T47D (cell line): Measurements from ENCODE around the gene KIF3C.
"Not testable (repeated sequence)": the region's sequence is repeated elsewhere in the genome, so short reads cannot be mapped to it uniquely, and the experiment has no call there.

Source experiments
- DNase-seq, 2 experiments: peaks; one replicate each; pipeline versions ENCODE4 v3.0.0 to v3.0.0-alpha.2; 2011 to 2012; ENCODE audit warnings: low read depth in 1 of 2, low spot score in 1 of 2
- JUND ChIP-seq: IDR thresholded peaks from 2 replicates; pipeline ENCODE4 v1.6.1; 2012; ENCODE audit warnings: low read depth
- in situ Hi-C: cut with HindIII; loops from 2 replicates; pipeline ENCODE4 v1.10.0; 2016; ENCODE audit warnings: low sequenced_read_pairs, low pct_unique_long_range_greater_than_20kb

The KIF3C gene

DNA sequence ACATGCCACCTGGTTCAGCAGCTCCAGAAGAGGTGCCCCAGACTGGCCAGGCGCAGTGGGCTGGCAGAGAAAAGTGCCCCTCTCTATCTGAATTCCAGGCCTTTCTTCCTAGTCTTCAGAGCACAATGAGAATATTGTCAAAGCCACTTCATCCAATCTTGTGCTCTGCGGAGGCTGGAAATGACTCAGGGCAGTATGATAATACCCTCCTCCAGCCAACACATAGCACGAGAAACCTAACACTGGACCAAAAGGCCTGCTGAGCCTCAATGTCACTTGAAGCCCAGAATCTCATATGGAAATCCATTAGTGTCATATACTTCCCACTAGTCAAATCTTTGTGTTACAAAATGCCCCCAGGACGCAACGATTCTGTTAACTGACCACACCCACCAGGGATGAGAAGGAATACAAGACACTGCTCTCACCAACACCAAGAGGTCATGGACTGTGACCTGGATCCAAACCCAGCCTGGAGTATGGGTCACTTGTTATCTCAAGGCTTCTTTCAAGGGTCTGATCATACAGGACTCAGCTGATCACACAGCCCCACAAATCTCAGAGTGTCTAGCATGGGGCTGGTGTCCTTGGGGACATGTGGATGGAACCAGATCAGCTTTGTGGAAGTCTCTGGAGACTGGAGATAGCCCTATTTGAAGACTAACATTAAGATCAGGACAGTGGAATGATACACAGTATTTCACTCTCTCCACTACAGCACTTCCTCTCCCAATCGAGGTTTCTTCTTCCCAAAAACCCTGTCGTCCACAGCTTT lies 10.1 kb downstream of the KIF3C start:
- DNase-seq = no peak
- in situ Hi-C loops = no loop called here
- TF ChIP-seq JUND = no peak

DNA sequence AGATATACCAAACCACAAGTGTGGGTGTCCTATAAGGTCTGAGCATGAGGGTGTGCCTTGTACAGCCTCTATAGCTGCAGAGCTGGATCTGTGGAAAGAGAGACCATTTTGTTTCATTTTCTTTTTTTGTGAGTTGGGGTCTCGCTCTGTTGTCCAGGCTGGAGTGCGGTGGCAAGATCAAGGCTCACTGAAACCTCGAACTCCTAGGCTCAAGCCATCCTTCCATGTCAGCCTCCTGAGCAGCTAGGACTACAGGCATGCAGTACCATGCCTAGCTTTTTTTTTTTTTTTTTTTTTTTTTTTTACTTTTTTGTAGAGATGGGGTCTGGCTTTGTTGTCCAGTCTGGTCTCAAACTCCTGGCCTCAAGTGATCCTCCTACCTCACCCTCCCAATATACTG lies 10.7 kb downstream of the KIF3C start:
- in situ Hi-C loops = no loop called here

GRCh38 chr2:25966531-25967270 lies 15.6 kb downstream of the KIF3C start:
- in situ Hi-C loops = no loop called here
- TF ChIP-seq JUND = no peak
- DNase-seq = peak in 1 of 2 experiments; percentile 68

More for the DNA sequence above, 10.7 kb downstream of the KIF3C start:
- no peak for TF ChIP-seq JUND
- DNase-seq = no peak

GRCh38 chr2:25964891-25965290 lies 17.4 kb downstream of the KIF3C start:
- no peak for TF ChIP-seq JUND
- in situ Hi-C loops = no loop called here
- DNase-seq = no peak

DNA sequence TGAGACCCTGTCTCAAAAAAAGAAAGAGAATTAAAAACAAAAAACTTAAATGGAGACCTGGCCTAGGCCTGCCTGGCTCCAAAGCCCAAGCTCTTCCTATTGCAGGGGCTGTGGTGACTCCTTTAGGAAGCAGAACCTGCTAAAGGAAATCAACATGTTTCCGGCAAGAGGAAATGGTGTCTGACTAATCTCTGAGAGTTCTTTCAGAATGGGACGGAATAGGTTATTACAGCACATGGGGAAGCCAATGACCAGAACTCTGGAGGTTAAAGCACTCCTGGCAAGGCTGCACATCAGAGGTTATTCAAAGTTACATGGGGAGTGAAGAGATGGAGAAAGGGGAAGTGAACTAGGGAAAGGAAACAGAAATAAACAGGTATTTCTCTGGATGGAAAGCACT lies 21.4 kb downstream of the KIF3C start:
- no peak for TF ChIP-seq JUND
- no peak for DNase-seq
- in situ Hi-C loops = no loop called here

DNA sequence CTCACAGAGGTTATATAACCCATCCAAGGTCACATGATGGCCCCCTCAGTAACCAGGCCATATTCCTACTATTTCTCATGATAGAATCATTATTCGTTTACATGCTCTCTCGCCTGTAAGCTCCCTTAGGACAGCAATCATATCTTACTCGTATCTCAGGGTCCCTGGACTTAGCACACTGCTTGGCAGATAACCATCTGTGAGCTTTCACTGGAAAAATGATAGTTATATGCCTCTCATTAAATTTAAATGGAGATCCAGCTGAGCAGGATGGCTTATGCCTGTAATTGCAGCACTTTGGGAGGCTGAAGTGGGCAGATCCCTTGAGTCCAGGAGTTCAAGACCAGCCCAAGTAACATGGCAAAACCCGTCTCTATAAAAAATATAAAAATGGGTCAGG lies 21.9 kb downstream of the KIF3C start:
- DNase-seq = no peak
- in situ Hi-C loops = no loop called here
- no peak for TF ChIP-seq JUND

- in situ Hi-C loops, DNase-seq: not testable (repeated sequence)
These were observed 23.7 kb downstream of the KIF3C start for GRCh38 chr2:25958611-25959010.

GRCh38 chr2:25957743-25958142 lies 24.6 kb downstream of the KIF3C start:
- in situ Hi-C loops = no loop called here
- DNase-seq = no peak
- no peak for TF ChIP-seq JUND

DNA sequence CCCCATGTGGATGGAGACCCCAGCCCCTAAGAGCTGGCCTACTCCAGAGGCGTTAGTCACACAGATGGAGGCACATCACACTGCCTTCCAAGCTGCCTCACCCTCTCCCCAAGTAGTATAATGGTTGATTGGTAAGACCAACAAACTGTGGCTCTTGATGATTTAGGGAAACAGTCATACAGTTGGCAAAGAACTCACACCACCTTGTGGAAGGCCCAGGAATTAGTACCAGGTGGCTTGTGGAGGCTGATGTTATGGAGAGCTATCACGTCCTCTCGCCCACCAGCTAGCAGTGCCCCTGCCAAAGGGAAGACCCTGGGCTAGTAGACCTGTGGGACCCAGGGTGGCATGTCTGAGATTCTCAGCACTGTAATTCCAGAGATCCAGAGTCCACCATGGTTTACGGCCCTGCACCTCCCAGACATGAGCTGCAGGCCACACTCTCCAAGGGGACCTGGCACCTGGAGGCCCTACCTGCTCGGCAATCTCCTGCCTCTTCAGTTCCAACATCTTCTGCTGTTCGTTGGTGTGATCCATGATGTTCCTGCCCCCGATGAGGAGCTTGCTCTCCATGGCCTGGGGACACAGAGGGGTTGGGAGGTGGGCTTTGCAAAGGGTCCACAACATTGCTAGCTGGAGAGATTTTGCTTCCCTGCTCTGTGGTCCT lies 26.3 kb downstream of the KIF3C start:
- no peak for TF ChIP-seq JUND
- in situ Hi-C loops = no loop called here
- DNase-seq = peak in 1 of 2 experiments; percentile 42

DNA sequence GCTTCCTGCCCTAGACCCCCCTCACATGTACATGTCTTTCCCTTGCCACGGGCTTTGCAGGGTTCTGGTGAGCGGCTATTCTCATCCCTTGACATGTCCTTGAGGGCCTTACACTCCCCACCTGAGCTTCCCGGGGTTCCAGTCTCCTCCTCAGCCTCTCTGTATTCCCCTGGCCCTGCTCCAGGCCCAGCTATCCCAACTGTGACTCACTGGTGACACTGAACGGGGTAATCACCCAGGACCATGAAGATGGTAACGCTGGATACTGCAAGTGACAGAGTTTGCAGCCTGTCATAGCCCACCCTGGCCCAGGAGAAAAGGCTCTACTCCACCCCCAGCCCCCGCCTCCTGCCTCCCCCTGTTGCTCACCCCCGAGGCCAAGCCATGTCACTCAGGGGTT lies 27.3 kb downstream of the KIF3C start:
- DNase-seq = no peak
- in situ Hi-C loops = no loop called here
- no peak for TF ChIP-seq JUND

GRCh38 chr2:25954199-25954752 lies 28.0 kb downstream of the KIF3C start:
- TF ChIP-seq JUND = no peak
- no peak for DNase-seq
- in situ Hi-C loops = no loop called here

- in situ Hi-C loops = no loop called here
- no peak for TF ChIP-seq JUND
- peak; percentile 60 to 86 for DNase-seq
These were observed 31.2 kb downstream of the KIF3C start for GRCh38 chr2:25951071-25951547.
